Measurements from ENCODE around the gene GRM4.

- no peak for TF ChIP-seq POLR2A (IDR thresholded peaks at IDR 0.05; ENCODE audit: low read length)
- TF ChIP-seq GATA1 (IDR thresholded peaks at IDR 0.05; ENCODE audit: low read depth, low read length): no peak
Observed at GRCh38 chr6:34147906-34148630, 2.2 kb upstream of the GRM4 start.
